KBM-7 (cell line): Measurements from ENCODE around the gene INSIG1.
A peak's percentile ranks its signal among the peaks of the same experiment; 100 is the strongest.

Source experiments
- DNase-seq: peaks from one replicate; pipeline ENCODE4 v3.0.0-alpha.2; 2015
- in situ Hi-C: fragments of 300-500 bp; cut with MboI; formaldehyde crosslinking; loops from 2 replicates; pipeline ENCODE4 v1.14.3; 2020; ENCODE audit warnings: low sequenced_read_pairs, low pct_unique_long_range_greater_than_20kb, mixed read lengths

INSIG1 gene

GRCh38 chr7:155318245-155318644, 20.6 kb downstream of the INSIG1 start:
- no peak for DNase-seq
- in situ Hi-C loops: no loop called here

- DNase-seq: no peak
- in situ Hi-C loops: no loop called here
These were observed 24.9 kb downstream of the INSIG1 start for GRCh38 chr7:155322530-155322929.

GRCh38 chr7:155323001-155323638, 25.4 kb downstream of the INSIG1 start:
- in situ Hi-C loops: no loop called here
- peak; percentile 32 for DNase-seq

GRCh38 chr7:155324012-155324917, 26.6 kb downstream of the INSIG1 start:
- peak; percentile 29 for DNase-seq
- in situ Hi-C loops: no loop called here

GRCh38 chr7:155324918-155325235, 27.2 kb downstream of the INSIG1 start:
- DNase-seq: no peak
- in situ Hi-C loops: no loop called here

- in situ Hi-C loops: no loop called here
- no peak for DNase-seq
These were observed 28.7 kb downstream of the INSIG1 start for GRCh38 chr7:155326385-155326784.

- no peak for DNase-seq
- in situ Hi-C loops: no loop called here
These were observed 30.1 kb downstream of the INSIG1 start for GRCh38 chr7:155327590-155328320.

GRCh38 chr7:155329225-155329624, 31.5 kb downstream of the INSIG1 start:
- in situ Hi-C loops: no loop called here

GRCh38 chr7:155331396-155331795, 33.7 kb downstream of the INSIG1 start:
- DNase-seq: no peak
- in situ Hi-C loops: no loop called here

More at GRCh38 chr7:155329225-155329624, 31.5 kb downstream of the INSIG1 start:
- DNase-seq: no peak

- no peak for DNase-seq
- in situ Hi-C loops: no loop called here
These were observed 35.9 kb downstream of the INSIG1 start for GRCh38 chr7:155333346-155334234.

- DNase-seq: no peak
- in situ Hi-C loops: no loop called here
These were observed 39.3 kb downstream of the INSIG1 start for GRCh38 chr7:155336812-155337602.

- in situ Hi-C loops: no loop called here
- DNase-seq: no peak
These were observed 40.4 kb downstream of the INSIG1 start for GRCh38 chr7:155337946-155338631.

GRCh38 chr7:155338632-155339320, 41.1 kb downstream of the INSIG1 start:
- in situ Hi-C loops: no loop called here
- no peak for DNase-seq

- in situ Hi-C loops: no loop called here
- DNase-seq: no peak
These were observed 41.8 kb downstream of the INSIG1 start for GRCh38 chr7:155339474-155339873.

- in situ Hi-C loops: no loop called here
These were observed 42.4 kb downstream of the INSIG1 start for GRCh38 chr7:155340071-155340531.

GRCh38 chr7:155340721-155341120, 43.0 kb downstream of the INSIG1 start:
- no peak for DNase-seq
- in situ Hi-C loops: no loop called here

More at GRCh38 chr7:155340071-155340531, 42.4 kb downstream of the INSIG1 start:
- no peak for DNase-seq

- no peak for DNase-seq
- in situ Hi-C loops: no loop called here
These were observed 43.8 kb downstream of the INSIG1 start for GRCh38 chr7:155341463-155341983.
